NOMO-1 (cell line): ENCODE data around the gene MMP14.
"Not testable (repeated sequence)": the region's sequence is repeated elsewhere in the genome, so short reads cannot be mapped to it uniquely, and the experiment has no call there.

Source experiments
- DNase-seq, 2 experiments: peaks; one replicate each; lab custom pipeline; 2025; ENCODE audit not compliant: unreplicated experiment in 2 of 2; lab: John Stamatoyannopoulos, UW

MMP14 gene

DNA sequence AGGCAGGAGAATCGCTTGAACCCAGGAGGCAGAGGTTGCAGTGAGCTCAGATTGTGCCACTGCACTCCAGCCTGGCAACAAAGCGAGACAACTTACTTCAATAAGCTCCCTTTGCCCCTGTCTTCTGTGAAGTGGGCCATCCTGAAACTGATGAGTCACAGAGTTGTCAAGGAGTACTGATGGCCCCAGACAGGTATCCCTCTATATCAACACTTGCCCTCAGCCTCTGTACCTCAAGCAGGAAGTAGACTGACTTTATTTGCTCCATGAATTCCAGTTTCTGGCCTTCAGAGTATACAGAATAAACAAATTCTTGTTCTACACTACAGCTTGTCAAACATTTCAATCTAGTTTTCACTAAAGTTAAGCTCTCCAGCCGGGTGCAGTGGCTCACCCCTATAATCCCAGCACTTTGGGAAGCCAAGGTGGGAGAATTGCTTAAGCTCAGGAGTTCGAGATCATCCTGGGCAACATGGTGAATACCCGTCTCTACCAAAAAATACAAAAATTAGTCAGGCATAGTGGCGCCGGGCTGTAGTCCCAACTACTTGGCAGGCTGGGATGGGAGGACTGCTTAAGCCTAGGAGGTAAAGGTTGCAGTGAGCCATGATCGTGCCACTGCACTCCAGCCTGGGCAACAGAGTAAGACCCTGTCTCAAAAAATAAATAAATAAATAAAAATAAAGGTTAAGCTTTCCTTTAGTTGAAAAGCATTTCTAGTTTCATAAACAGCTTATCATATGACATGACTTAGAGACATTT lies 18.8 kb downstream of the MMP14 start:
- DNase-seq, result no peak

DNA sequence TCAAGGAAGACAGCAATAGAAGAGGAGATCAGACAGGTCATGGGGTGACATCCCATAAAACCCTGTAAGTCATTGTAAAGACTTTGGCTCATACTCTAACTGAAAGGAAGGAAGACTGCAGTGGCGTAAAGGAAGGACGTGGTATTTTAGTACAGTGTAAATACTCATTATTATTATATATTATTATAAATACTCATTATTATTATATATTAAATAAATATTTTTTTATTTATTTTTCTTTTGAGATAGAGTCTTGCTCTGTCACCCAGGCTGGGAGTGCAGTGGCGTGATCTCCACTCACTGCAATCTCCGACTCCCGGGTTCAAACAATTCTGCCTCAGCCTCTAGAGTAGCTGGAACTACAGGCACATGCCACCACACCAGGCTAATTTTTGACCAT lies 20.0 kb downstream of the MMP14 start:
- no peak for DNase-seq

DNA sequence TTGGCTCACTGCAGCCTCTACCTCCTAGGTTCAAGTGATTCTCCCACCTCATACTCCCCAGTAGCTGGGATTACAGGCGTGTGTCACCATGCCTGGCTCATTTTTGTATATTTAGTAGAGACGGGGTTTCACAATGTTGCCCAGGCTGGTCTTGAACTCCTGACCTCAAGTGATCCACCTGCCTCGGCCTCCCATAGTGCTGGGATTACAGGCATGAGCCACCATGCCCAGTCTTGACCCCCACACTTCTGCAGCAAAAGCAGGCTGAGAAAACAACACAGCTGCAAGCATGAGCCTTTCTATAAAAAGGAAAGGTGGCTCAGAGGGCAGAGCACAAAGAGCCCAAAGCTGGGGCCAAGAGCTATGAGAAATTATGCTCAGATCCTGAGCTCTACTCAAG lies 24.0 kb downstream of the MMP14 start:
- DNase-seq, result not testable (repeated sequence)

DNA sequence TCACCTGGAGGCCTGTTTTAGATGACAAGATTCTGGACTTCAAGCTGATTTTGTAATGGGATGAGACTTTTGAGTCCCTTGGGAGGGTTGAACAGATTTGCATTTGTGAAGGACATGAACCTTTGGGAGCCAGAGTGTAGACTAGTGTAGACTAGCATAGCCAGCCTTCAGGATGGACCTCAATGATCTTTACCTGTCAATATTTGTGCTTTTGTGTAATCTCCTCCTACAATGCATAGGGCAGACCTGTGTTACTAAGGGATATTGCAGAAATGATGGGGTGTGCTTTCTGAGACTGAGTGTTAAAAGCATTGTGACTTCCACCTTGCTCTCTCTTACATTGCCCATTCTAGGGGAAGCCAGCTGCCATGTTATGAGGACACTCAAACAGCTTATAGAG lies 25.3 kb downstream of the MMP14 start:
- DNase-seq, result no peak

DNA sequence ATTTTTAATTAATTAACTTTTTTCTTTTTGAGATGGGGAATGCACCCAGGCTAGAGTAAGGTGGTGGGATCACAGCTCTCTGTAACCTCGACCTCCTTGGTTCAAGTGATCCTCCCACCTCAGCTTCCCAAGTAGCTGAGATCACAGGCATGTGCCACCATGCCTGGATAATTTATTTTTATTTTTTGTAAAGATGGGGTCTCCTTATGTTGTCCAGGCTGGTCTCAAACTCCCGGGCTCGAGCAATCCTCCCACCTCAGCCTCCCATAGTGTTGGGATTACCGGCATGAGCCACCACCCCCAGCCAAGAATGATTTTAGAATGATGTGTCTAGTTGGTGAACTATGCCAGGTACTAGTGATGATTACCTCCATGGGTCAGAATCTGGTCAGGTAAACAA lies 28.6 kb downstream of the MMP14 start:
- no peak for DNase-seq

DNA sequence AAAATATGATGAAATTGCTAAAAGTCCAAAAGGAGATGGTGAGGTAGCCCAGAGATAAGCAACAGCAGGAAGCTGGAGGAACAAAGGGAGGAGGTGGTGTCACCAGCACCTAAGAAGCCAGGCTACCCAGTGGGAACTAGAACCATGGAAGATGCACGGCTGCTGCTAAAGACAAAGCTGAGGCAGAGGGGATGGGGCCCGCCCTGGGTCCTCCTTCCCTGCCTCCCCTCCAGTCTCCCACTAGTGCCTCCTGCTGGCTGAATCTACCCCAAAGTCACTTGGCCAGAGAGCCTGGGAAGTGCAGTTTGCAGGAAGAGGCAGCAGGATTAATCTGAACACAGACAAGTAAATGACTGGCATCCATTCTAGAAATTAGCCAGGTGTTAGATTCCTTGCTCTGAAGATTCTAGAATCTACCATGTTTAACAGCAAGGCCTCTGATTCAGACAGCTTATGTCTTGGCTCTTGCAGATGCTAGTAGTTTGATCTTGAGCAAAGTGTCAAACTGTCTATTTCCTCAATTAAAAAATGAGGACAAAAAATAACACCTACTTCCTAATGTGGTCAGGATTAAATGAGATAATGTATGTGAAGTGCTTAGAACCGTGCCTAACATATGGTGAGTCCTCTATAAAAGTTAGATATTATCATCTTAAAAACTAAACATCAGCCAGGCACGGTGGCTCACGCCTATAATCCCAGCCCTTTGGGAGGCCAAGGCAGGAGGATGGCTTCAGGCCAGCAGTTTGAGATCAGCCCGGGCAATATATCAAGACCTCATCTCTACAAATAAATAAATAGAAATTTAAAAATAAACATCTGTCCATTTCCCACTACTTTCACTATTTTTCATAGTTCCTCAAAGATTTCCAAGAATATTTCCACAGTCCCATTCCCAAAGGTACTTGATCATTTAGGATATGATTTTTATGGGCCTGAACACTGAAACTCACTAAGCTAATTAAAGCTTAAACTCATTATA lies 29.3 kb downstream of the MMP14 start:
- DNase-seq, result no peak

DNA sequence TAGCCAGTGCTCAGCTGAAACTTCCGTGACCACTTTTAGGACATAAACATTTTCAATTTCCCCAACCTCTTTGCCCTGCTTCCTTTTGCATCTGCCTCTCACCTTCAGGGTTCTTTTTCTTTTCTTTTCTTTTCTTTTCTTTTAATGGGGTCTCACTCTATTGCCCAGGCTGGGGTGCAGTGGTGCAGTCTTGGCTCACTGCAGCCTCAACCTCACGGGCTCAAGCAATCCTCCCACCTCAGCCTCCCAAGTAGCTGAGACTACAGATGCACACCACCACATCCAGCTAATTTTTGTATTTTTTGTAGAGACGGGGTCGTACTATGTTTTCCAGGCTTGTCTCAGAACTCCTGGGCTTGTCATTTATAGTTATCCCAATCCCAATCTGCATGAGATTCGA lies 30.5 kb downstream of the MMP14 start:
- DNase-seq, result no peak

DNA sequence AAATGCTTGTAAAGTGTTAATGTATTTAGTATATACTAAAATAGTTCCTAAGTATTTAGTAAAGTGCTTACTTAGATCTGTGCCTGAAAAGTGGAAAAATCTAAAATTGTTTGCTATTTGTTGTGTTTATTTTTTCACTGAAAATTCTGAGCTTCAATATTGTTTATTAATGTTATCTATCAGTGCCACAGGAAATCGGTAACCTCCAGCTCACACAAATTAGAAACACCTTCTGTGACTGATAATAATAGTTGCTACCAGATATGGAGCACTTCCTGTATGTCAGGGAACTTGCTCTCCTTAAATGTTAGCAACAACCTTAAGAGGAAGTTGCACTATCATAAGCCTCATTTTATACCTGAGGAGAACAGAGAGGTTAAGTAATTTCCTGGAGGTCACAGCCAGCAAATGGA lies 34.4 kb downstream of the MMP14 start:
- DNase-seq, result peak; percentile 49 to 83

DNA sequence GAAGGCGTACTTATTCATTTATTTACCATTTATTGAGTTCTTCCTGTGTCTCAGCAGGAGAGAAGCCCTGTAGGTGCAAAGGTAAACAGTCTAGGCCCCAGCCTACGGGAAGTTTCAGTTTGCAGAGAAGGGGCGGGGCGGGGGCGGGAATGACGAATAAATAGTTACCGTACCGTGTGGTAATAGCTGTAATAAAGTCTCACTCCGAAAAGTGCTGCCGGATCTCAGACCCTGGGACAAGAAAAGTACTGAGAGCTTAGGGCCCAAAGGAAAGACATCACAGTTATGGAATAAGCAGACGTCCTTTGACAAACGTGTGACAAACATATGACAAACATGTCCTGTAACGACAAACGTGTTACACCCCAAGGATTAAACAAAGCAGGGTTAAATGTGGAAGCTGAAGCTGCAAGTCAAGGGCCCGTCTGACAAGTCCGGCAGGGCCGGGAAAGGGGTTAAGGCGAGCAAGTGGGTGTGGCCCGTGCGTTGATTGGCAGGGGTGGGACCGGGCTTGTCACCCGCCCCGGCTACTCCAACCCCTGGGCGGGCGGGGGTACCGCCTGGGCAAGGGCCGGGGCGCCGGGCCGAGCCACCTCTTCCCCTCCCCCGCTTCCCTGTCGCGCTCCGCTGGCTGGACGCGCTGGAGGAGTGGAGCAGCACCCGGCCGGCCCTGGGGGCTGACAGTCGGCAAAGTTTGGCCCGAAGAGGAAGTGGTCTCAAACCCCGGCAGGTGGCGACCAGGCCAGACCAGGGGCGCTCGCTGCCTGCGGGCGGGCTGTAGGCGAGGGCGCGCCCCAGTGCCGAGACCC lies 35.0 kb downstream of the MMP14 start, which contains the start of gene LRP10:
Gene LRP10, plus strand, starts transcription at position 517 of the 809 bp plus-strand sequence. CDS start 564 bp downstream, outside the sequence.
- peak; percentile 81 to 87 for DNase-seq

DNA sequence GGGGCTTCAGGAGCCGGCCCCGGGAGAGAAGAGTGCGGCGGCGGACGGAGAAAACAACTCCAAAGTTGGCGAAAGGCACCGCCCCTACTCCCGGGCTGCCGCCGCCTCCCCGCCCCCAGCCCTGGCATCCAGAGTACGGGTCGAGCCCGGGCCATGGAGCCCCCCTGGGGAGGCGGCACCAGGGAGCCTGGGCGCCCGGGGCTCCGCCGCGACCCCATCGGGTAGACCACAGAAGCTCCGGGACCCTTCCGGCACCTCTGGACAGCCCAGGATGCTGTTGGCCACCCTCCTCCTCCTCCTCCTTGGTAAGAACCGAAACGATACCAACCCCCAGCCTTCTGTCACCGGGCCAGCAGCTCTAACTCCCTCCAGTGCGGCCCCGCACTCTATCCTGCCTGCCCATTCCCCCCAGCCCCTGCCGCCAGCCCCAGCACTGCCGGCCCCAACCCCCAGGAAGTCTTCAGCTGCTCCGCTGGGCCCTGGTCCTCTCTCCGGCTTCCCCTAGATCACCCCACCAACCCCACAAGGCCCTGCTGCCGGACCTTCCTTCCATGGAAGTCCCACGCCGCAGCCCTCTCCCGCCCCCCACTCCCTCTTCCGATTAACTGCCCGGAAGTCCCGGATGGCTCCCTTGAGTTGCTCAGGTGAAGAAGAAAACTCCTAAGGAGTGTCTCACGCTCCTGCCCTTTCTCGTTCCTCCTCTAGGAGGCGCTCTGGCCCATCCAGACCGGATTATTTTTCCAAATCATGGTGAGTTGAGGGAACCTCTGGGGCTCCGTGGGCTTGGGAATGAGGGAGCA lies 35.8 kb downstream of the MMP14 start:
- peak; percentile 46 to 52 for DNase-seq

DNA sequence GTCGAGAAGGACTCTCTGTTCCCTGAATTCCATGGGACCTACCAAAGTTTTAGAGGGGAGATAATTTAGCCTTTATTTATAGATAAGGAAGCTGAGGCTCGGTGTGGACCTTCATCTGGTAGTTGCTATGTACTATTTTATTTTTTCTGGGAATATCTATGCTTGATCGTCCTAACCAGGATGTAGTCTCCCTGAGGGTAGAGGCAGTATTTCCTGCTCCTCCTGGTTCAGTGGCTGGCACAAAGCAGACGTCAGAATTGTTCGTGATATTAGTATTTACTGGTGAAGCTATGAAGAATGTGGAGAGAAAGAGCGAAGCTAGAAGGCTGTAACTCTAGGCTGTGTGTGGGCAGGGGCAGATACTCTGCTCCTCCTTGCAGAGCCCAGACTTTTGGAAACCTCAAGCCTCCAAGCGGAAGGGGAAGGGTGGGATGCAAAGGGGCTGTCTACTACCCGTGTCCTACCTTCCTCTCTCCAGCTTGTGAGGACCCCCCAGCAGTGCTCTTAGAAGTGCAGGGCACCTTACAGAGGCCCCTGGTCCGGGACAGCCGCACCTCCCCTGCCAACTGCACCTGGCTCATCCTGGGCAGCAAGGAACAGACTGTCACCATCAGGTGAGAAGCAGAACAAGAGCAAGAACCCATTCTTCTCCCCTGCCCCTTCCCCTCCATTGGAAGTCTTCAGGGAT lies 36.6 kb downstream of the MMP14 start:
- no peak for DNase-seq

DNA sequence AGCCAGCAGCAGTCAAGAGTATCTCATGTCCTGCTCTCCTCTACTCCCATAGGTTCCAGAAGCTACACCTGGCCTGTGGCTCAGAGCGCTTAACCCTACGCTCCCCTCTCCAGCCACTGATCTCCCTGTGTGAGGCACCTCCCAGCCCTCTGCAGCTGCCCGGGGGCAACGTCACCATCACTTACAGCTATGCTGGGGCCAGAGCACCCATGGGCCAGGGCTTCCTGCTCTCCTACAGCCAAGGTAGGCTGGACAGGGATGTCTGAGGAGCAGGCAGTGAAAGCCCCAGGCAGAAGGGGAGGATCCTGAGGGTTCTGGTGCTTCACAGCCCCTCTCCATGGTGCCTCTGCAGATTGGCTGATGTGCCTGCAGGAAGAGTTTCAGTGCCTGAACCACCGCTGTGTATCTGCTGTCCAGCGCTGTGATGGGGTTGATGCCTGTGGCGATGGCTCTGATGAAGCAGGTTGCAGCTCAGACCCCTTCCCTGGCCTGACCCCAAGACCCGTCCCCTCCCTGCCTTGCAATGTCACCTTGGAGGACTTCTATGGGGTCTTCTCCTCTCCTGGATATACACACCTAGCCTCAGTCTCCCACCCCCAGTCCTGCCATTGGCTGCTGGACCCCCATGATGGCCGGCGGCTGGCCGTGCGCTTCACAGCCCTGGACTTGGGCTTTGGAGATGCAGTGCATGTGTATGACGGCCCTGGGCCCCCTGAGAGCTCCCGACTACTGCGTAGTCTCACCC lies 38.8 kb downstream of the MMP14 start:
- no peak for DNase-seq

DNA sequence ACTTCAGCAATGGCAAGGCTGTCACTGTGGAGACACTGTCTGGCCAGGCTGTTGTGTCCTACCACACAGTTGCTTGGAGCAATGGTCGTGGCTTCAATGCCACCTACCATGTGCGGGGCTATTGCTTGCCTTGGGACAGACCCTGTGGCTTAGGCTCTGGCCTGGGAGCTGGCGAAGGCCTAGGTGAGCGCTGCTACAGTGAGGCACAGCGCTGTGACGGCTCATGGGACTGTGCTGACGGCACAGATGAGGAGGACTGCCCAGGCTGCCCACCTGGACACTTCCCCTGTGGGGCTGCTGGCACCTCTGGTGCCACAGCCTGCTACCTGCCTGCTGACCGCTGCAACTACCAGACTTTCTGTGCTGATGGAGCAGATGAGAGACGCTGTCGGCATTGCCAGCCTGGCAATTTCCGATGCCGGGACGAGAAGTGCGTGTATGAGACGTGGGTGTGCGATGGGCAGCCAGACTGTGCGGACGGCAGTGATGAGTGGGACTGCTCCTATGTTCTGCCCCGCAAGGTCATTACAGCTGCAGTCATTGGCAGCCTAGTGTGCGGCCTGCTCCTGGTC lies 39.4 kb downstream of the MMP14 start:
- DNase-seq, result no peak

DNA sequence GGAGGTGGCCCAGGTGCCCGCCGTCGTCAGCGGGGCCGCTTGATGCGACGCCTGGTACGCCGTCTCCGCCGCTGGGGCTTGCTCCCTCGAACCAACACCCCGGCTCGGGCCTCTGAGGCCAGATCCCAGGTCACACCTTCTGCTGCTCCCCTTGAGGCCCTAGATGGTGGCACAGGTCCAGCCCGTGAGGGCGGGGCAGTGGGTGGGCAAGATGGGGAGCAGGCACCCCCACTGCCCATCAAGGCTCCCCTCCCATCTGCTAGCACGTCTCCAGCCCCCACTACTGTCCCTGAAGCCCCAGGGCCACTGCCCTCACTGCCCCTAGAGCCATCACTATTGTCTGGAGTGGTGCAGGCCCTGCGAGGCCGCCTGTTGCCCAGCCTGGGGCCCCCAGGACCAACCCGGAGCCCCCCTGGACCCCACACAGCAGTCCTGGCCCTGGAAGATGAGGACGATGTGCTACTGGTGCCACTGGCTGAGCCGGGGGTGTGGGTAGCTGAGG lies 40.7 kb downstream of the MMP14 start:
- no peak for DNase-seq

DNA sequence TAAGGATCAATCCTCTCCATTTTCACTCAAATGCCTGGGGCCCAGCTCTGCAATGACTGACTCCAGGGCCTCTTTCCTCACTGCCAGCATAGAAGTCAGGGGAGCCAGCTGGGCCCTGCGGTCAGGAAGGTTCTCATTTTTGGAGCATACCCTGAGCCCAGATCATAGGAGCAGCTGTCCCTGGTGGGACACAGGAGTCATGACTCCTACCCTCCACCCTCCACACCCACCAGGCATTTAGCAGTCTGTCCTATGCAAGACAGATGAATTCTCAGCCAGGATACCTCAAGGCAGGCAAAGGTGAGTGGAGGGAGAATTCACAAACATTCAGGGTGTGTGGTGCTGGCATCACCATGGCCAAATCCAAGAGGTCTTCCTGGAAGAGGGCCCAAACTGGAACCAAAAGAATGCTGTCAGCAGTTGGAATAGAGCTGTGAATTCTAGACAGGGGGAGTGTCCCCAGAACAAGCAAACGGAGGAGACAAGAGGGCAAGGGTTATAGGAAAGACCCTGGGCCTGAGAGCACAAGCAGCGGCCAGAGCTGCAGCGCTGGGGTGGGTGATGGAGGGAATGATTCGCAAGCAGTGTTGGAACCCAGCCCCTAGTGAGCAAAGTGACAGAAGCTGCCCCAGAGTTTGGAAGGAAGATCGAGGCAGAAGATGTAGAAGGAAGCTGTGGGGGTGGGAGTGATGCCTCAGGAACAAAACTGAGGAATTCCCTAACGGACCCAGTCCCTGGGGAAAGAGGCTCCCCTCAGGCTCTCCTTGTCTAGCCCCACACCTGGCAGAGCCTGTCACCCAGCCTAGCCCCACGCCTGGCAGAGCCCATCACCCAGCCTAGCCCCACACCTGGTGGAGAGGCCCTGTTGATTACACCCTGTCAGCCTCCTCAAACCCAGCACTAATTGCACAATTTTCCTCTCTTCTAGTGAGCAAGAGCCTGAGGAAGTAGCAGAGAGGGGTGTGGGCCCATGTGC lies 42.2 kb downstream of the MMP14 start:
- DNase-seq, result no peak

DNA sequence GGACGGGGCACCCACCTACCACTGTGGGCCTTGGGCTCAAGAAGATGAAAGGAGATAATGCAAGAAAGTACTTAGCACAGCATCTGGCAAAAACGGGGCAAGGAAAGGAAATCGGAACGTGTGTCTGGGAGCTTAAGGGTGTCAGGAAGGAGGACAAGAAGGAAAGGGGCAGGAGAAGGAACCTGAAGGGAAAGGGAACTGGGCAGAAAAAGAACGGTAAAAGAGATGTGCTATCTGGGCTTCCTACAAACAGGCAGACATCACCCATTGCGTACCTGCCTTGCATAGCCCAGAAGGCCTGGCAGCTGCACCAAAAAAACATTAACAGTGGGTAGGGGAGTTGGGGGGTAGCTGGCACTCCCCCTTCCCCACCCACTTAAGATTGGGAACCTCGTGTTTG lies 45.7 kb downstream of the MMP14 start:
- DNase-seq, result no peak

DNA sequence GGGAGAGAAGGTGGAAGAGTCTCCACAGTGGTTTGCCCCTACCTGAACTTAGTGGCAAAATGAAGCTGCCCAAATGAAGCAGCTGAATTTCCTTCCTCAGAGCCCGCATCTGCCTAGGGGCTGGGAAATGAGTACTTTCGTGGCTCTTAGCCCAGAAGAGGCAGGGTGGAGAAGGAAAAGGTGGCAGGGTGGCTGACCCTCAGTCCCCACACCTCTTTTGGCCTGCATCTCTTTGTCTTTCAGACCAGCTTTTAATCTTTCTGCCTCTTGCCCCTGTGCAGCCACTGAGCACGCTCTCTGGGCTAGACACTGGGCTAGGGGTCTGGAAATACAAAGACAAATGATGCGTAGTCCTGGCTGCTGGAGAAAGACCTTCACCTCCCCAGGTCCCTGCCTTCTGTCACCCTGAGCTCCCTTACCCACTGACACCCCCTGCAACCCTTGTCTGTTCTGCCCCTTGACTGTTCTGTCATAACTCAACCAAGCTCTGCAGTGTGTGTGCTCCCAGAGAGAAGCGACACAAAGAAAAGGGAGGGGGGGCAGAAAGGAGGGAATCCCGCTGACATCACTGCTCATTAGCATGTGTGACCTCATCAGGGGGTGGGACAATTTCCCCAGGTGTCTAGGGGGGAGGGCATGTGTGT lies 46.3 kb downstream of the MMP14 start:
- DNase-seq, result no peak
